HG02938 (cell line): Measurements from ENCODE around the gene DOK6.
"Not testable (repeated sequence)": the region's sequence is repeated elsewhere in the genome, so short reads cannot be mapped to it uniquely, and the experiment has no call there.

ENCODE experiments used
- ATAC-seq: cut with Tn5 transposase; IDR thresholded peaks from one replicate; pipeline ENCODE4 v1.9.1; 2021; ENCODE audit warnings: mild to moderate bottlenecking, moderate library complexity; ENCODE audit not compliant: unreplicated experiment

Gene DOK6

DNA sequence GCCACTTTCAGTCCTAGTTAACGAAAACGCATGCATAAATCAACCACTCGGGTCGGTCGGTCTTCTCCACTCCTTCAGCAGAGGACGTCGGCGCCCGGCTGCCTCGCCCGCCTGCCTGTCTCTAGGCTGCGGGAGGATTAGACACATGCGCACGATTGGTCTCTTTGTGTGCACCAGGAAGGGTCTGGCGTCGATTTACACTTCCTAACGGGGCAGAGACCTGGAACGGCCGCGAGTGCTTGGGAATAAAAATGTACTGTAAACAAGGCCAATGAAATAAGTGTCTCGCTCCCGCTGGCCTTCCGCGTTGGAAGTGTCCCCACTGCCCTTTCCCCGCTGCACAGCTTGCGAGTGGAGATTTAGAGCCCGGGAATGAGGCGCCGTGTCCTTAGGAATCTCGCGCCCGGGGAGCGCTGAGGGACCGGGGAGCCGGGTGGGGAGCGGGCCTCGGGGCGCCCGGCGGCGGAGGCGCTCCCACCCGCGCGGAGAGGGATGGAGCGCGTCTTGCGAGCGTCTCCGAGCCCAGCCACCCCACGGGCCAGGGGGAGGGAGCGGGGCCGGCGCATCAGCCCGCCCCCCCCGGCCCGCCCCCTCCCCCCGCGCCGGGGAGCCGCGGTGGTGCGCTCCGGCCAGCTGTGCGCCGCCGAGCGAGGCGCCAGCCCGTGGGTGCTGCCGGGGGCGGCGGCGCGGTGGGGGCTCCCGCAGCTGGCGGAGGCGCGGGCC, at the start of gene DOK6:
Gene DOK6 (plus strand): TSS at position 636 of the 723 bp plus-strand sequence.
- no peak for ATAC-seq

DNA sequence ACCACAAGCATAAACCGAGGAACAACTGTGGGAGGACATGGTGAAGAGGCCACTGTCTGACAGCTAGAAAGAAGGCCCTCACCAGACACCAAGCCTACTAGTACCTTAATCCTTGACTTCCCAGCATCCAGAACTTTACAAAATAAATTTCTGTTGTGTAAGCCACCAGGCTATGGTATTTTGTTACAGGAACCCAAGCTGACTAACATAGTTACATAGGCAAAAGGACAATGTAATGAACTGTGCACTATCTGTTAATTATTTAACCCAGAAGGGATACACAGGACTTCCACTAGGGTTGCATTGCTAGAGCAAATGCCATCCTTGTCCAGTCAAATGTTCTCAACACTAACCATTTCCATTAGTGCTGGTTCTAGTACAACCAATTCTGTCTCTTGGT, 47.7 kb upstream of the DOK6 start:
- ATAC-seq = no peak

DNA sequence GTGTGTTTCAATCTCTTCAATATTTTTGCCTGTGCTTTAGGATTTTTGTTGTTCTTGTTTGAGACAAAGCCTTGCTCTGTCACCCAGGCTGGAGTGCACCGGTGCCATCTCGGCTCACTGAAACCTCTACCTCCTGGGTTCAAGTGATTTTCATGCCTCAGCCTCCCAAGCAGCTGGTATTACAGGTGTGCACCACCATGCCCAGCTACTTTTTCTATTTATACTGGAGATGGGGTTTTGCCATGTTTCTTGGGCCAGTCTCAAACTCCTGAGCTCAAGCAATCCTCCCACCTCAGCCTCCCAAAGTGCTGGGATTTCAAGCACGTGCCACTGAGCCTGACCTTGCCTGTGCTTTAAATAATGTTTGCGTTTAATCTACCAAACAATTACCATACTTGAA, 43.1 kb upstream of the DOK6 start:
- no peak for ATAC-seq

DNA sequence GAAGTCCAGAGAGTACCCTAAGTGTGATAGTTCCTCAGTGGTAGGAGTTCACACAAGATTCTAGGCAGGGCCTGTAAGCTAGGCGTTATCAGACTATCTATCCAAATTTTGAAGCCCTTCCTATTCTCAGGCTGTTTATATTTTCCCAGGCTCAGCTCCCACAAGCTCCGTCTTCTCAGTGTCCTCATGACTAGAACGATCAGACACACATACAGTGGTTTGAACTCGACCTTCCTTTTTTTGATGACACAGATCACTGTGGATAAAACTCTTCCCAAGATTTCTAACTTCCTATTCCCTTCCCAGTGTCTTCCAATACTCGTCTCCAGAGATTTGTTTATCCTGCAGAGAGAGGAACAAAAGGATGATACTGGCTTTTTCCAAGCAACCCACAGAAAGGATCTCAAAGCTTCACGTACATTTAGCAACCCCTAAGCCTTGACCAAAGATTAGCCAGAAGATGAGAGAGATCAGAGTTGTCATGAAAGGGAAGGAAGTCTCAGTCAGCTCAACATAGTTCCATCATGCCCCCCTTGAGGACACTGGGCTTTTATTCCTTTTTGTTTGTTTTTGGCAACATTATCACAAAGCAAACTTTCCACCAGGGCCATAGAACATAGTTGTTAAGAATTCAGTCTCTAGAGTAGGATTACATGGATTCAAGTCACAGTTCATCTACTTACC, 42.3 kb upstream of the DOK6 start:
- no peak for ATAC-seq

DNA sequence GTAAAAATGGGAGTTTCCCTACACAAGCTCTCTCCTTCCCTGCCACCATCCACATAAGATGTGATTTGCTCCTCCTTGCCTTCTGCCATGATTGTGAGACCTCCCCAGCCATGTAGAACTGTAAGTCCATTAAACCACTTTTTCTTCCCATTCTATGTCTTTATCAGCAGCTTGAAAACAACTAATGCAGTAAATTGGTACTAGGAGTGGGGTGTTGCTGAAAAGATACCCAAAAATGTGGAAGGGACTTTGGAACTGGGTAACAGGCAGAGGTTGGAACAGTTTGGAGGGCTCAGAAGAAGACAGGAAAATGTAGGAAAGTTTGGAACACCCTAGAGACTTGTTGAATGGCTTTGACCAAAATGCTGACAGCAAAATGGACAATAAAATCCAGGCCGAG, 40.9 kb upstream of the DOK6 start:
- not testable (repeated sequence) for ATAC-seq

DNA sequence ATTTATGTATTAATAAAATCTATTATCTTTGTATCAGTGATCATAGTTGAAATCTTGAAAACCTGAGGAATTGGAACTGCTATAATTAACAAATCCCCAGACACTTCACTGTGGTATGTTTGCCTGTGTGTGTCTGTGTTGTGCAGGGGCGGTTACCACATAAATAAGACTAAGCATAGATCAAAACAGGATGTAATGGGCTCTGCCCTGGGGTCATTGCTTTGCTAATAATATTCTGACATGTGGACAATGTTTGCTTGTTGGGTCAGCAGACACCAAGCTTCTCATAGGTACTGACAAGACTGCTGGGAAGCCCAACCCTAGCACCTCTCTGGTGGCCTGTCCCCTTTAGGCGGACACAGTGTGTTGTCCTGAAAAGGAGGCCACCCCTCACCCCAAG, 35.8 kb upstream of the DOK6 start:
- no peak for ATAC-seq

DNA sequence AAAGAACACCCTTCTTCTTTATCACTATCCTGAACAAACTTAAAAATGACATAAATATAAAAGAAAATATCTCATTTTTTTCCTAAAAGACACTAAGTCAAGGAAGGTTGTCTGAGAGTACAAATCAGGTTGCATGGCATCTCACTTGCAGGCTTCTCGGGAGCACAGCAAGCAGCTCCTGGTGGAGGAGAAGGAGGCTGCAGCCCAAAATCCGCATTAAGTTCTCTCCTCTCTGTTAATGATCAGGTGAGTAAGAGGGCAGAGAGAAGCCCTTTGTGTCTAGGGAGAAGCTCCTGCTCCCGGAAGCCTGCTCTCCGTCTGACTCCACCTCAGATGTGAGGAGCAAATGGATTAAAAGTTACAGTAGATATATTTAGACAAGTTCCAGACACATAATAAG, 35.0 kb upstream of the DOK6 start:
- no peak for ATAC-seq

DNA sequence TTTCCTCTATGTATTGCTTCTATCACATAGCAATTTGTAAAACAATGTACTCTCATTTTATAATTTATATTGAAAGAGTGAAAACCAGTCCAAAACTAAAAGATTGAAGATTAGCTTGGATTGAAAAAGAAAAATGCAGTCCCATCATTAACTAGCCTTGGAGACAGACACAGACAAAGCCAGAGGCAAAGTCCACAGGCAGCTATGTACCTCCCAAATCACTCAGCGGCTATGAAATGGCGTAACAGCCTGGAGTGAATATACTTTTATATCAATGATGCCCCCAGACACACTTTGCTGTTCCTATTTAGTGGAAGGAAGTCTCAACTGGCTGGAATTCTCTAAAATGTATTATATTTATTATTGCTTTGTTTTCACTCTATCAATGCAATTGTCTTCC, 33.6 kb upstream of the DOK6 start:
- no peak for ATAC-seq

DNA sequence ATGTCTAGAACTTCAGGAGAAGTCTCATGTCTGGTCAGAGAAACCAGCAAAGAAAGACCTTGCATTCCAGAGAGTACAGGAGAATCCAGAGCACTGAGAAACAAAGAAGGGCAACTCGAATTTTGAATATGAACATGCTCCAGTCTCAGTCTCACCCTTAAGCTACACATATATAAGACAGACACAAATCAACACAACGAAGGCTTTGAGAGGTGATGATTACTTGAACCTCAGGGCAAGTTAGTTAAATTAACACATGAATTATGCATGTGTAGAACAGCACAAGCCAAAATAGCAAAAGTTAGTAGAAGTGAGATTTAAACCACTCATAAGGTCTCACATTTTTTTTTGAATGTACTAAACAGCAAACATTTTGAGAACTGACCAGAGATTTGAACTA, 29.0 kb upstream of the DOK6 start:
- no peak for ATAC-seq

DNA sequence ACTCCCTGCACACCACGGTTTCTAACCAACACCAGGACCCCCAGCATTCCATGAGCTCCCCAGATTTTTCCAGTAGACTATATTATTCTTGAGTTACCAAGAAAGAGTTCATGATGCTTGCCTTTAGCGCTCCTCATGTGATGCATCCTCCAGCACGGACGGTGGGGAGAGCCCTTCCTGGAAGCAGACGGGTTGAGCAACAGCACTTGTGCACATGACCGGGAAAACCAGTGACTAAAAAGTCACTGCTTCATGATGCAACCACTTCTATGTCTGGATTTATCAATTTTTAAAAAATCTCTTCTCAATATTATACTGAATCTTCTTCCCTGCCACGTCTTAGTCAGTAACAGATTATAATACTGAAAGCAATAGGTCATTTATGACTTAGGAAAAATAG, 20.4 kb upstream of the DOK6 start:
- ATAC-seq = no peak

DNA sequence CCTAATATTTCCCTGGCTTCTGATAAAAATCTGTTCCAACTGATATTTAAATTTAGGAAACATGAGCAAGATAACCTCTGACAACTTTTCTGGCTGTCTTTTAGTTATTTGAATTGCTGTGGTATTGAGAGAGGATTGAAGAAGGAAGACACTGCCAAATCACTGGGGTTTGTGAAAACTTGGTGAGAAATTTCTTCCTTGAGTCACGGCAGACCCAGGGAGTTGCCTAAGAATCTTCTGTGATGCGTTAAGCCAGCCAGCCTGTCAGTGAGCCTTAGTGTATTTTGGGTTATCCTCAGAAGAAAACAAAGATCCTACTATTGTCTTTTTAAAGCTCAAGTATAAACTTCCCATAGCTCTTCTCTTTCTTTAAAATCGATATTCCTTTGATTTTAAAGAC, 17.5 kb upstream of the DOK6 start:
- ATAC-seq = no peak

DNA sequence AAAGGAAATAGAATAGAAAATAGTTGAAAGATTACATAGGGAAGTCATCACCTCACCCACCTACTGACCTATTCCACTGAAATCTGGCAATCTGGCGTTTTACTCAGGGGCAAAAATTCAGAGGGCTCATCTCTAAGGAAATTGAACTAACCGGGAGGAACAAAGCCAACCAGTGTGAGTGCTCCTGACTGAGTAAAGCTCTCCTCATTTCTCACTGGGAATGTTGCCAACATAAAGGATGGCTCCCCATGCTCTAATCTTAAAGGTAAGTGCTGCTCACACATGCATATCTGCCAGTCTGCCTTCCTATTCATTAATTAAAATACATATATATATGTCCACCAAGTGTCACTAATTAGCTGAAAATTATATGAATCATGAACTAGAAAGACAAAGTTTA, 13.5 kb upstream of the DOK6 start:
- no peak for ATAC-seq

DNA sequence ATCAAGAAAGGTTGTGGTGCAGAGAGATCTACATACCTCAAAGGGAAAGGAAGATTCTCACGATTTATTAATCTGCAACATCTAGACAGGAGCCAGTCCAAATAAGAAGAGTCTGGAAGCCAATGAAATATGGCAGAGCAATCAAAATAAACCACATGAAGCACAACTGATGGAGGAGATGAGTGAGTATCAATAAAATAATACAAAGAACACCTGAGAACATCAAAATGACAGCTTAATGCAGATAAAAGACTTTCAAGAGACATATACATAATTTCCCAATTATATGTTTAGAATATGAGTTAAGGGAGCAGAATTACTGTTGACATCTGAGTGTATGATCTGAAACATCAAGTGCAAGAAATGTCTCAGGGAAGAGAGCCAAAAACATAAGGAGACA, 12.5 kb upstream of the DOK6 start:
- ATAC-seq = no peak

DNA sequence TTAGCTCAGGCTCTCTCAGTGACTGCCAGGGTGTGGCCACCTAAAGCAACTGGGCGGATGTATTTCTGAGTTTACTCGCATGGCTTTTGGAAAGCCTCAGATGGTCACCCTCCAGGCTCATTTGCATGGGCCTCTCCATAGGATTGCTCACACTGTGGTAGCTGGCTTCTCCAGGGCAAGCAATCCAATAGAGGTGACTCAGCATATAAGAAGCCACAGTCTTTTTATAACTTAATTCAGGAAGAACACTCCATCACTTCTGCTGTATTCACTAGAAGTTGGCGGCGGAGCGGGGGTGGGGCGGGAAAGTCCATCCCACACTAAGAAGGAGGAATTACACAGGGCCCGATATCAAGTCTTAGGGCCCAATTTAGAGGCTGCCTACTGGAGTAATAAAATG, 3.6 kb upstream of the DOK6 start:
- ATAC-seq = no peak

DNA sequence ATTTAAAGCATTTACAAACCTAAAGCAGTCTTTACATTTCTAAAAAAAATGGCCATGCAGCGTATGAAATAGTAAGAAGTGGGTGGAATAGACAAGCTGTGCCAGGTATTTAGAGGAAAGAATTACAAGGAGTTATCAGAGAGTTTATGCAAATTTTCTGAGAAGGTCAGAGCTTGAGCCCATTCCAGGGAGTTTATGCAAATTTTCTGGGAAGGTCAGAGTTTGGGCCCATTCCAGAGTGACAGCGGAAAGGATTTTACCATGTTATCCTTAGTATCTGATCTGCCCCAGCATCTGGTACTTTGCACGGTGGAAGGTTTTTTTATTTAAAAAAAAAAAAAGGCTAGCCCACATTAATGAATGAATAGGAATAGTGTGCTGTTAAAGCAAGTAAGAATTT, 1.4 kb upstream of the DOK6 start:
- no peak for ATAC-seq

DNA sequence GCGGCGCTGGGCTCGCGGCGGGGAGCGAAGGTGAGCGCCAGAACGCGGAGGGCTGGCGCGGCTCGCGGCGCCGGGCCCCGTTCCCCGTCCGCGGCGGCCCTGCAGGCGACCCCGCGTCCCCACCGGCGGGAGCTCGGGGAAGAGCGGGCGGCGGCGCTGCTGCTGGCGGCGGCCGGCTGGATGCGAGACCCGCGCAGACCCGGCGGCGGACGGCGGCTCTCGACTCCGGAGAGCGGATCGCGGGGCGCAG, 213 bp downstream of the DOK6 start:
- no peak for ATAC-seq

DNA sequence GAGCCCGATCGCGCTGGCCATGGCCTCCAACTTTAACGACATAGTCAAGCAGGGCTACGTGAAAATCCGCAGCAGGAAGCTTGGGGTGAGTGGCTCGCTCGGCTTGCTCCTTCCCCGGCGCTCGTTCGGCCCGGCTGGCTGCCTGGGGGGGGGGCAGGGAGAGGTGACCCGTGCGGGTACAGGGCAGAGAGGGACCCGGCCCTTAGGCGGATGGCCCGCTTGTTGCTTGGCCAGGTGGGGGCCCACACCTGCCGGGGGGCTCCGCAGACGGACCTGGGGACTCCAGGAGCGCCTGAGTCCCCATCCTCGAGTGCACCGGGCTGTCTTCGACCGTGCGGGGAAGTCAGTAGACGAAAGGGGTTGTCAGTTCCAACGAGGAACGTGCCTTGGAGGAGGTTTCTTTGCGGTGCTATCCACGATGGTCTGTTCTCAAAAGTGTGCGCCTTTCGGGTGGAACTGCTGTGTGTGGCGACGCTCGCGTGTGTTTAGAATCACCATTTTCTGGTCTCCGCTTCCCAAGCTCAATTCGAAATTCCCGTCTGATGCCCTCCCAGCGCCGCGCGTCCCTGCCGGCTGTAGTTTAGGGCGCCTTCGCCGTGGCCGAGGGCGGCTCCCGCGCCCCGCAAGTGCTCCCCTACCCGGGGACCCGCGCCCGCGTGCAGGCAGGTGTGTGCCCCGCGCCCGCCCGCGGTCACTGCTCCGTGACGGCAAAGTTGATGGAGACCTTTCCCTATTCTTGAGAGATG, 711 bp downstream of the DOK6 start:
- ATAC-seq = no peak

DNA sequence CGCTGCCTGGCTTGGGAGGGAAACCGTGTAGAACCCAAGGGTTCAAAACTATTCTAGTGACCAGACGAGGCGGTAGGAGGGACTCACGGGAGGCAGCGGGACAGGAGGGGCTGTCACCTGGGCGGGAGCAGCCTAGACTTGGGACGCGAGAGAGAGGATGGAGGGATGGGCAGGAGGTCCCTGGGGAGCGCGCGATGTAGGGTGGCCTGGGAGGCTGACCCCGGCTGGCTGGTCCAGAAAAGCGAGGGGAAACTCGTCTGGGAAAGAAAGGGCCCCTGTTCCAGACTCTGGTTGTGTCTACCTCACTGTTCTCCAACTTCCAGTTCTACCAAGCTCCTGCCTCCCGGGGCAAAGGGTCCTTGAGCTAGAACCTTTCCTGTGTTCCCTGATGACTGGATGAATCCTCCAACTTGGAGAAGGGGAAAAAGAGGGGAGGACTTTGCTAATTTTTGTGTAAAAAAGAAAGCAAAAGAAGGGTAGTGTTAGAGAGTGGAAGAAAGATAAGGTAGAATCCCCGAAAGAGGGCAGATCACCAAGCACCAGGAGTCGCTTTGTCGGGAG, 1.4 kb downstream of the DOK6 start:
- ATAC-seq = no peak

DNA sequence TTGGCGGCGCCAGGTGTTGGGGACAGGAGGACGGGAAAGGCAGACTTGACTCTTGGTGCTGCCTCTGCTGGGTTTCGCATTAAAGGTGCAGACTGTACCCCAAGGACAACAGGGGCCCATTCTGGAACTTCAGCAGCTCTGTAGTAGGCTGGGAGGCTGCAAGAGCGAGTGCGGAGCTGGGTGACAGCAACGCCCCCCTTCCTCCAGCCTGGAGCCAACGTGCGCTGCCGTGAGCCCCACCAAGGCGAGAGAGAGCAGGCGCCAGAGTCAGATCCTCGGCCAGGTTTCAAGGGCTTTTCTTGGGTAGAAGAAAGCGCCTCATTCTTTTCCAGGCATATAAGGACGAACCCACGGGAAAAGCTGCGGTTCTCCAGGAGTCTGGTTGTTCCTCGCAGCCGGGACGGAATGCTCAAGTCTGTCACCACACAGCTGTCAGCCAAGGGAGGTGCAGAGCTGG, 1.9 kb downstream of the DOK6 start:
- ATAC-seq = no peak

DNA sequence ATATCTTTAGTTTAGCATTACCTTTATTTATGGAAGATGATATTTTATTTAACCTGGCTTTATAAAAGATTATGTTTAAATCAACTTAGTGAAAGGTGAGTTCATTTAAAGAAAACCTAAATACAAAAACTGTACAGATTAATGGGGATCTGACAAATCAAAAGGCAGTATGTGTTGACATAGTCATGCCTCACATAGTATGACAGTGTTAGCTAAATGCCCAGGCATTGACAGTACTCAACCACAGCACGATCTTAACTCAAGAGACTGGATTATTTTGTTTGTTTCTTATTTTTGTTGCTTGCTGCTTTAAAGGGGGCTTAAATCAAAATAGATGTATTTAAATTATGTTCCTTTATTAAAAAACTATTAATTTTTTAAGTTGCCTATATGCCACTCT, 7.8 kb downstream of the DOK6 start:
- ATAC-seq = no peak

DNA sequence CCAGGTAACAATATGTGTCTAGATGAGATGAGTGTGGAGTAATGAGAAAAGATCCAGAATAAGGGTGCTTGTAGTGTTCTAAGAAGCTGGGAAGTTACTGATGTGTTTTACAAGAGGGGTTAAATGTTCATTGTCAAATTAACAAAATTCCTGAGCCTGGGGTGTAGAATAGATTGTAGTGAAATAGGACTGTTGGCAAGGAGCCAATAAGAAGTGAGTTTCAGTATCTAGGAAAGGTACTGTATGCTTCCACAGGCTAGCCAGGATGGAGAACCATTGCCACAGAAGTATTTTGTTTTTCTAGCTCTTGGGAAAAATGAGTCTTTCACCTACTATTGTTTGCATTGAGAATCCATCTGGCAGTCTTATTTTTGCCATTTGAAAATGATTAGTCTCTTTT, 10.5 kb downstream of the DOK6 start:
- no peak for ATAC-seq

DNA sequence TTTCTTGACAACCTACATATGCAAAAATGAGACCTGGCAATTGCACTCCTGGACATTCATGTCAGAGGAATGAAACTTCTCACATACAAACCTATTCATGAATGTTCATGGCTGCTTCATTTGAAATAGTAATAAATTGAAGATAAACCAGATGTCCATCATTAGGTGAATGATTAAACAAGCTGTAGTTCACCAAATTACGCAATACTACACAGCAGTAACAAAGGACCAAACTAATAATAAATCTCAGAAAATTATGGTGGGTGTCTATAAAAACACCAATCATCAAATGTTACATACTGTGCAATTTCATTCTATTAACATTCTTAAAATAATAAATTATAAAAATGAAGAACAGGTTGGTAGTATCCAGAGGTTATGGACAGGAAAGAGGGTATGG, 13.5 kb downstream of the DOK6 start:
- ATAC-seq = no peak
